Measurements from ENCODE around the gene ASCC3.

DNA sequence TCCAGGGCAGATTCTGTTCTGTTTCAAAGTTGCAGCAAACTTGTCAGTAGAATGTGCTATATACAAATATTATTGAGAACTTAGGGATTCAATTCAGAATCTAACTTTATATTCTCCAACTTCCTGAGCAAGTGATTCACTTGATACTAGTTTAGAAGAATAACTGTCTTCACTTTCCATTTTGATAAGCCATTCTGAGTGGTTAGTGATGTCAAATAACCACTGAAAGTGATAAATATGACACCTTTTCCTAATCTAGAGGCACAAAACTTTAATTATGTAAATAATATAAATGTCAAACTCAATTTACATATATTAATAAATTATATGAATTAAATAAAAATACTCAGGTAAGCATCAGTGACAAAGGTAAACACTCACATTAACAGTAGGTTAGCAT, 395.9 kb downstream of the ASCC3 start:
- TF ChIP-seq, protein P1, sequence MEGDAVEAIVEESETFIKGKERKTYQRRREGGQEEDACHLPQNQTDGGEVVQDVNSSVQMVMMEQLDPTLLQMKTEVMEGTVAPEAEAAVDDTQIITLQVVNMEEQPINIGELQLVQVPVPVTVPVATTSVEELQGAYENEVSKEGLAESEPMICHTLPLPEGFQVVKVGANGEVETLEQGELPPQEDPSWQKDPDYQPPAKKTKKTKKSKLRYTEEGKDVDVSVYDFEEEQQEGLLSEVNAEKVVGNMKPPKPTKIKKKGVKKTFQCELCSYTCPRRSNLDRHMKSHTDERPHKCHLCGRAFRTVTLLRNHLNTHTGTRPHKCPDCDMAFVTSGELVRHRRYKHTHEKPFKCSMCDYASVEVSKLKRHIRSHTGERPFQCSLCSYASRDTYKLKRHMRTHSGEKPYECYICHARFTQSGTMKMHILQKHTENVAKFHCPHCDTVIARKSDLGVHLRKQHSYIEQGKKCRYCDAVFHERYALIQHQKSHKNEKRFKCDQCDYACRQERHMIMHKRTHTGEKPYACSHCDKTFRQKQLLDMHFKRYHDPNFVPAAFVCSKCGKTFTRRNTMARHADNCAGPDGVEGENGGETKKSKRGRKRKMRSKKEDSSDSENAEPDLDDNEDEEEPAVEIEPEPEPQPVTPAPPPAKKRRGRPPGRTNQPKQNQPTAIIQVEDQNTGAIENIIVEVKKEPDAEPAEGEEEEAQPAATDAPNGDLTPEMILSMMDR (IDR thresholded peaks at IDR 0.05 in 4 of 5, conservative IDR thresholded peaks at IDR 0.05 in 1 of 5) = no peak
- TF ChIP-seq POLR2A (IDR thresholded peaks at IDR 0.05) = no peak

Data from gastrocnemius medialis (tissue), 4 donors.